Measurements from ENCODE around the gene PACSIN2.

GRCh38 chr22:42950281-42950680 lies 64.7 kb downstream of the PACSIN2 start:
- TF ChIP-seq CTCF (IDR thresholded peaks at IDR 0.05; ENCODE audit: low read depth, low read length), result no peak
- no peak for TF ChIP-seq POLR2A (IDR thresholded peaks at IDR 0.05; ENCODE audit: extremely low read depth, insufficient read length)
- no peak for TF ChIP-seq MAX (IDR thresholded peaks at IDR 0.05; ENCODE audit: low read depth, low read length)
